ENCODE results near the gene ELAVL2. TPM values are rescaled to one million over a fixed set of nuclear protein-coding genes. Genes with fewer than 3 reads are reported as not detected.

ELAVL2 gene
- total RNA-seq, 1 donor from 2014 or later, result not detected

DNA sequence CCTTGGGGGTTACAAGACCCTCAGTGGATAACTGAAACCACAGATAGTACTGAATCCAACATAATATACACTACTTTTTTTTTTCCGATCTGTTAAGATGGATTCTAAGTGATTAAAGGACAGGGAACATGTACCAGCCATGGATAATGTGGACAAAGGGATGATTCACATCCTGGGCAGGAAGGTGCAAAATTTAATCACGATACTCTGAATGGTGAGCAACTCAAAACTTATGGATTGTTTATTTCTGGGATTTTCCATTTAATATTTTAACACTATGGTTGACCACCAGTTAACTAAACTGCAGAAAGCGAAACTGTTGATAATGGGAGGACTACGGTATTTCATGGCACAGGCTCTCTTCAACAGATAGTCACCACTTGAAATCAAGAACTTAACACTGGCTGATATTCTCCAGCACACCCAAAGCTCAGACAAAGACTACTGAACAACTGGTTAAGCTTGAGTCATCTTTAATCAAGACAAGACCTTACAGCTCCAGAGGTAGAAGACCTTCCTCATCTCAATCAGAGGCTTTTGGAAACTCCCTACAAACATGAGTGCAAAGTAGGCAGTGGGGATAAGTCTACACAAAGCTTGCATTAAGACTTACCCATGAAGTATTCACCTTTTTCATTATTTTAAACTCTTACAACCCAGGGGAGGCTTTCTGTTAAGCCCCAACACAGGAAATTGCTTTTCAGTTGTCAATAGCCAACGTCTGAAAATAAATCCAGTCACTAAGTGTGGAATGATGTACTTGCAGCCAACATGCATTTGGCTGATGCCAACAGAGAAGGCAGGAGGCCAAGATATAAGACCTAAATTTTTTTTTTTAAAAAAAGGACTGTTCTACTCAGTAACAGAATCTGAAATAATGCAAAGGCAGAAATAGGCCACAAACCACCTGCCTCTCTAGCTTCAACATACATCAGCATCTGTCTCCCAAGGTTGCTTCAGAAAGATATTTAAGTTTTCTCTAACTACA, 78.7 kb downstream of the ELAVL2 start:
- TF ChIP-seq, protein P1, sequence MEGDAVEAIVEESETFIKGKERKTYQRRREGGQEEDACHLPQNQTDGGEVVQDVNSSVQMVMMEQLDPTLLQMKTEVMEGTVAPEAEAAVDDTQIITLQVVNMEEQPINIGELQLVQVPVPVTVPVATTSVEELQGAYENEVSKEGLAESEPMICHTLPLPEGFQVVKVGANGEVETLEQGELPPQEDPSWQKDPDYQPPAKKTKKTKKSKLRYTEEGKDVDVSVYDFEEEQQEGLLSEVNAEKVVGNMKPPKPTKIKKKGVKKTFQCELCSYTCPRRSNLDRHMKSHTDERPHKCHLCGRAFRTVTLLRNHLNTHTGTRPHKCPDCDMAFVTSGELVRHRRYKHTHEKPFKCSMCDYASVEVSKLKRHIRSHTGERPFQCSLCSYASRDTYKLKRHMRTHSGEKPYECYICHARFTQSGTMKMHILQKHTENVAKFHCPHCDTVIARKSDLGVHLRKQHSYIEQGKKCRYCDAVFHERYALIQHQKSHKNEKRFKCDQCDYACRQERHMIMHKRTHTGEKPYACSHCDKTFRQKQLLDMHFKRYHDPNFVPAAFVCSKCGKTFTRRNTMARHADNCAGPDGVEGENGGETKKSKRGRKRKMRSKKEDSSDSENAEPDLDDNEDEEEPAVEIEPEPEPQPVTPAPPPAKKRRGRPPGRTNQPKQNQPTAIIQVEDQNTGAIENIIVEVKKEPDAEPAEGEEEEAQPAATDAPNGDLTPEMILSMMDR (IDR thresholded peaks at IDR 0.05), result no peak
- no peaks in the 10 kb centered on the region for H3K36me3 ChIP-seq
- H3K9me3 ChIP-seq, result no peaks in the 10 kb centered on the region
- H3K4me1 ChIP-seq, result no peaks in the 10 kb centered on the region
- H3K27ac ChIP-seq, result no peak overlapping the region
- no peak overlapping the region for H3K4me3 ChIP-seq
- DNase-seq (no peak), ATAC-seq (no peak)
- intact Hi-C loops (cut with DNase I), result no loop called here
- no peaks in the 10 kb centered on the region for H3K27me3 ChIP-seq (ENCODE audit: low read depth)

DNA sequence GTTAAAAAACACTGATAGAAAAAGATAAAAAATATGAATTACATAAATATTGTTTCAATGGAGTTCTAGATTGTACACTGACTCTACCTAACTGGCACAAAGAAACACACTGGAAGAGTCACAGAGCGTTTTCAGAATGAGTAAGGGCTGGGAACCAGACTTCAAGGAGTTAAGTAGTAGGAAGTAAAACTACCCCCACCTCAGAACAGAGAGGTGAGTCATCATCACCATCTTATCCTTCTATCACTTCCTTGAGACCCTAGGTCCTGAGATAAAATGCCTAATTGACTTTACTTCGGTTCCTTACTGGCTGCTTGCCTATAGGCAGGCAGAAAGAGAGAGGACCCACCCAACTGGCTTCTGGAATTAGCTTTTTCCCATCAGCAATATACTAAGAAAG, 79.7 kb downstream of the ELAVL2 start:
- intact Hi-C loops (cut with DNase I), result no loop called here
- no peaks in the 10 kb centered on the region for H3K36me3 ChIP-seq
- H3K4me1 ChIP-seq, result no peaks in the 10 kb centered on the region
- H3K4me3 ChIP-seq, result no peak overlapping the region
- no peaks in the 10 kb centered on the region for H3K9me3 ChIP-seq
- H3K27me3 ChIP-seq (ENCODE audit: low read depth), result no peaks in the 10 kb centered on the region
- TF ChIP-seq, protein P1 (IDR thresholded peaks at IDR 0.05), result no peak
- DNase-seq (no peak), ATAC-seq (no peak)
- H3K27ac ChIP-seq, result no peak overlapping the region

DNA sequence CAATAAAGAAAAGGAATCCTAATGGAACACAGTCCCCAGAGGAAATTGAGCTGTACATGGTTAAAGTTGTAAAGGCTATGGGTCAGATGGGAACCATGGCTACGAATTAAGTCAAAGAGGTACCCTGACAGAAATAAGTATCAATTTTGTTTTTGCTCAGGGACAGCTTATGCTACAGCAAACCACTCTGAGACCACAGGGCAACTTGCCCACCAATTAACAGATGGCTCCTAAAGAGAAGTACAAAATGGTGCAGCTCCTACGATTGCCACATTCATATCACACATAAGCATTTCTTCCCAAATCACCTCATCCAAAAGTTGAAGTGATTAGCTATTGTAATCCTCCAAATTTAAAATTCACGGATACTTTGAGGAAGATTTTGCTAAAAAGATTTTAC, 83.0 kb downstream of the ELAVL2 start:
- Histone ChIP-seq H3K9me3 (no peaks in the 10 kb centered on the region), H3K27me3 (ENCODE audit: low read depth) (no peaks in the 10 kb centered on the region), H3K36me3 (no peaks in the 10 kb centered on the region), H3K4me1 (no peaks in the 10 kb centered on the region), H3K4me3 (no peak overlapping the region), H3K27ac (no peak overlapping the region)
- no peak for DNase-seq
- ATAC-seq, result no peak
- intact Hi-C loops (cut with DNase I), result no loop called here
- TF ChIP-seq, protein P1 (IDR thresholded peaks at IDR 0.05), result no peak

DNA sequence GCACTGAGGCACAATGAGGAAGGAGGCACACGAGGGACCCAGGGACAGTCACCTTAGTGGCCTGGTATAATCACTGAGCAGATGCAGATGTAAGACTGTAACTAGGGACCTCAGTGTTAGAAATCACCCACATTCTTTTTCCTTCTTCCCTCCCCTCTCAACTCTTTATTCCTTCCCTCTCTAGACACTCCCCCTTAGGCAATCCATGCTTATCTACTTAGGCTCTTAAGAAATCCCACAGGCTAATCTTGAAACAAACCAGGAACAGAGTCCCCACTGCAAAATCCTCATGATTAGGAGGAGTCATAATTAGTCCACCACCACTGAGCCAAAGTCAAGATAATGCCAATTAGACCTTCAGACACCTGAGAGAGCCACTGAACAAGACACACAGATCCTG, 84.7 kb downstream of the ELAVL2 start:
- H3K27ac ChIP-seq, result no peak overlapping the region
- no peaks in the 10 kb centered on the region for H3K4me1 ChIP-seq
- H3K36me3 ChIP-seq, result no peaks in the 10 kb centered on the region
- intact Hi-C loops (cut with DNase I), result no loop called here
- H3K27me3 ChIP-seq (ENCODE audit: low read depth), result no peaks in the 10 kb centered on the region
- no peak overlapping the region for H3K4me3 ChIP-seq
- TF ChIP-seq, protein P1 (IDR thresholded peaks at IDR 0.05), result no peak
- DNase-seq, result no peak
- no peaks in the 10 kb centered on the region for H3K9me3 ChIP-seq
- no peak for ATAC-seq

DNA sequence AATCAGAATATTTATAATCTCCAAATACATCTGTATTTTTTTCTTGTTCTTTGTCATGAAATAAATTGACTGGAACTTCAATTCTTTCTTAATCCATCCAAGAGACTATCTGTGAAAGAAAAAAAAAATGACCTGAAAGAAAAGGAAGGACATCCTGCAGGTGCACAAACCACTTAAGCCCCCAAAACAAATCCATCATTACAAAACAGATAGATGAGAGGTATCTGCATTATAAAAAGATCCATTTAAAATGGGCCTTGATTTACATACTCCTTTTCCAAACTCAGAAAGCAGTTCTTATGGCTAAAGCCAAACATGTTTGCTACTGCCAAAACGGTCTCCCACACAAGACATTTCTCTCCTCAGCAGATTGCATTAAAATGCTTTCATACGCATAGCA, 85.5 kb downstream of the ELAVL2 start:
- TF ChIP-seq, protein P1 (IDR thresholded peaks at IDR 0.05), result no peak
- no peak for DNase-seq
- no peak for ATAC-seq
- H3K4me3 ChIP-seq, result no peak overlapping the region
- intact Hi-C loops (cut with DNase I), result no loop called here
- H3K36me3 ChIP-seq, result no peaks in the 10 kb centered on the region
- H3K27ac ChIP-seq, result no peak overlapping the region
- no peaks in the 10 kb centered on the region for H3K4me1 ChIP-seq
- no peaks in the 10 kb centered on the region for H3K27me3 ChIP-seq (ENCODE audit: low read depth)
- H3K9me3 ChIP-seq, result no peaks in the 10 kb centered on the region
